A549 (cell line): ENCODE data around the gene DOP1B. TPM values are rescaled to one million over a fixed set of nuclear protein-coding genes. Genes with fewer than 3 reads are reported as not detected.

Experiments used
- ATAC-seq, 2 experiments: fragments of 200-7000 bp in 1 of 2; fragments of >200 bp in 1 of 2; cut with Nextera tagmentation in 1 of 2; cut with Tn5 transposase in 1 of 2; 3 replicates each; pipeline versions ENCODE4 v1.8.0 to v1.9.1; 2018 to 2020; ENCODE audit warnings: mild to moderate bottlenecking in 1 of 2, moderate library complexity in 1 of 2
- CTCF ChIA-PET: fragments of 300-600 bp; sonication (Branson Sonifier 250); formaldehyde crosslinking; extraction: SDS; loops from one replicate; lab custom pipeline; 2021; ENCODE audit warnings: antibody characterized with exemption, inconsistent platforms; lab: Yijun Ruan, JAX
- POLR2A ChIA-PET: fragments of 350-600 bp; formaldehyde crosslinking; extraction: SDS; loops from one replicate; lab custom pipeline; 2021; ENCODE audit warnings: antibody characterized with exemption, inconsistent platforms; lab: Yijun Ruan, JAX
- DNase-seq, 2 experiments: peaks; one replicate each; pipeline versions ENCODE4 v3.0.0 to v3.0.0-alpha.2; 2011 to 2016; ENCODE audit warnings: low read depth in 1 of 2, low spot score in 1 of 2
- FAIRE-seq: peaks from 2 replicates; lab custom pipeline; 2011; peaks lifted over from hg19 to GRCh38; lab: Jason Lieb, UNC
- H3K27ac ChIP-seq, 2 experiments: fragments of >200 bp; sonication (Bioruptor Twin); formaldehyde crosslinking; 3 replicates each; pipeline ENCODE4 v1.5.1; 2016 to 2017
- H3K4me1 ChIP-seq: fragments of >200 bp; sonication (Bioruptor Twin); formaldehyde crosslinking; 3 replicates; pipeline ENCODE4 v1.6.1; 2016
- H3K4me2 ChIP-seq: fragments of >200 bp; sonication (Bioruptor Twin); formaldehyde crosslinking; 3 replicates; pipeline ENCODE4 v1.6.1; 2016
- H3K4me3 ChIP-seq: fragments of >200 bp; sonication (Bioruptor Twin); formaldehyde crosslinking; 3 replicates; pipeline ENCODE4 v1.5.1; 2016
- H3K9me3 ChIP-seq: fragments of >200 bp; sonication (Bioruptor Twin); formaldehyde crosslinking; 3 replicates; pipeline ENCODE4 v1.6.1; 2016
- CHD2 ChIP-seq: fragments of 150-350 bp; IDR thresholded peaks from 2 replicates; pipeline ENCODE4 v1.6.1; 2014; ENCODE audit warnings: low read length; ENCODE audit not compliant: partially characterized antibody
- CHD4 ChIP-seq: fragments of 200-600 bp; sonication (generic); IDR thresholded peaks from 2 replicates; pipeline ENCODE4 v1.6.1; 2016; ENCODE audit warnings: antibody characterized with exemption, mild to moderate bottlenecking, borderline replicate concordance
- FOSB ChIP-seq: fragments of 250-450 bp; sonication (Bioruptor Pico); IDR thresholded peaks from 2 replicates; pipeline ENCODE4 v1.5.0; 2020; ENCODE audit warnings: mild to moderate bottlenecking, moderate library complexity
- HDAC2 ChIP-seq: fragments of 200-600 bp; sonication (generic); IDR thresholded peaks from 2 replicates; pipeline ENCODE4 v1.6.1; 2016
- HEYL ChIP-seq: fragments of 250-450 bp; sonication (Bioruptor Pico); IDR thresholded peaks from 2 replicates; pipeline ENCODE4 v1.8.0; 2021; ENCODE audit warnings: mild to moderate bottlenecking, moderate library complexity
- HOXB5 ChIP-seq: fragments of 250-450 bp; sonication (Bioruptor Pico); IDR thresholded peaks from 2 replicates; pipeline ENCODE4 v1.5.0; 2020; ENCODE audit warnings: mild to moderate bottlenecking, moderate library complexity
- JUN ChIP-seq, 2 experiments: fragments of >200 bp; sonication (Bioruptor Twin); formaldehyde crosslinking; IDR thresholded peaks; 2 replicates in 1 of 2; 3 replicates in 1 of 2; pipeline ENCODE4 v1.6.1; 2016 to 2017
- KDM1A ChIP-seq: fragments of 200-600 bp; sonication (generic); IDR thresholded peaks from 2 replicates; pipeline ENCODE4 v1.6.1; 2016; ENCODE audit warnings: low read depth, mild to moderate bottlenecking
- KDM5A ChIP-seq: fragments of 200-600 bp; sonication (generic); IDR thresholded peaks from 2 replicates; pipeline ENCODE4 v1.6.1; 2016; ENCODE audit warnings: antibody characterized with exemption, mild to moderate bottlenecking
- MAFK ChIP-seq: fragments of 450-650 bp; IDR thresholded peaks from 2 replicates; pipeline ENCODE4 v1.6.1; 2014; ENCODE audit not compliant: partially characterized antibody
- PHF8 ChIP-seq: fragments of 200-600 bp; sonication (generic); IDR thresholded peaks from 2 replicates; pipeline ENCODE4 v1.6.1; 2016; ENCODE audit warnings: low read depth, mild to moderate bottlenecking, antibody characterized with exemption, moderate library complexity, borderline replicate concordance
- POLR2A ChIP-seq: IDR thresholded peaks from 2 replicates; pipeline ENCODE4 v1.6.1; 2012; ENCODE audit warnings: mild to moderate bottlenecking, low read length
- POLR2AphosphoS2 ChIP-seq: conservative IDR thresholded peaks from 2 replicates; pipeline ENCODE4 v1.6.1; 2012; ENCODE audit warnings: low read length, improper control_type of control experiment, inconsistent platforms
- RAD21 ChIP-seq, 2 experiments: fragments of >200 bp in 1 of 2; sonication (Bioruptor Twin) in 1 of 2; formaldehyde crosslinking in 1 of 2; IDR thresholded peaks in 1 of 2; conservative IDR thresholded peaks in 1 of 2; 2 replicates in 1 of 2; 3 replicates in 1 of 2; pipeline ENCODE4 v1.6.1; 2012 to 2018; ENCODE audit warnings: inconsistent platforms in 1 of 2
- RCOR1 ChIP-seq: fragments of 150-350 bp; IDR thresholded peaks from 2 replicates; pipeline ENCODE4 v1.6.1; 2014; ENCODE audit warnings: antibody characterized with exemption, low read length, low read depth
- RFX5 ChIP-seq: fragments of 450-650 bp; IDR thresholded peaks from 2 replicates; pipeline ENCODE4 v1.7.1; 2014; ENCODE audit warnings: antibody characterized with exemption, mild to moderate bottlenecking, moderate library complexity
- SMC3 ChIP-seq: fragments of >200 bp; sonication (Bioruptor Twin); formaldehyde crosslinking; IDR thresholded peaks from 3 replicates; pipeline ENCODE4 v1.6.1; 2018; ENCODE audit warnings: inconsistent platforms
- TFCP2L1 ChIP-seq: fragments of 250-450 bp; sonication (Bioruptor Pico); IDR thresholded peaks from 2 replicates; pipeline ENCODE4 v1.5.0; 2021; ENCODE audit warnings: mild to moderate bottlenecking
- WGBS: methylation state at CpG from one replicate; pipeline ENCODE4 v1.1.6; 2017; ENCODE audit errors: missing lambda C conversion rate; 5-methylcytosine and 5-hydroxymethylcytosine counted together
- polyA plus RNA-seq, 4 experiments: library from polyadenylated mRNA; depleted of rRNA in 3 of 4; stranded (reverse); fragments of >200 nt; fragmentation: RNase III in 1 of 4; extraction: RNeasy Plus Mini Kit Qiagen cat#74134 plus additional on column Dnase treatment in 1 of 4; gene quantifications; 2 replicates in 3 of 4; 3 replicates in 1 of 4; pipeline ENCODE4 v1.2.3, GENCODE V29; 2011 to 2017
- TF ChIP-seq, protein P1 (sequence below): fragments of 250-450 bp; sonication (Bioruptor Pico); IDR thresholded peaks from 2 replicates; pipeline ENCODE4 v1.5.0; 2021; ENCODE audit warnings: mild to moderate bottlenecking, moderate library complexity, borderline replicate concordance
- TF ChIP-seq, protein P2 (sequence below): fragments of >200 bp; sonication (Bioruptor Twin); formaldehyde crosslinking; IDR thresholded peaks from 3 replicates; pipeline ENCODE4 v1.5.1; 2016
- TF ChIP-seq, protein P3 (sequence below): fragments of 450-650 bp; IDR thresholded peaks from 2 replicates; pipeline ENCODE4 v1.6.1; 2014; ENCODE audit warnings: antibody characterized with exemption
- TF ChIP-seq, protein P4 (sequence below): fragments of >200 bp; sonication (Bioruptor Twin); formaldehyde crosslinking; IDR thresholded peaks from 3 replicates; pipeline ENCODE4 v1.6.1; 2016
- TF ChIP-seq, protein P5 (sequence below): IDR thresholded peaks from 2 replicates; pipeline ENCODE4 v1.6.1; 2012

Gene DOP1B
- polyA plus RNA-seq, 2 of the 4 experiments (the other 2 are of a cell fraction), result 2.8 to 3.5 TPM

DNA sequence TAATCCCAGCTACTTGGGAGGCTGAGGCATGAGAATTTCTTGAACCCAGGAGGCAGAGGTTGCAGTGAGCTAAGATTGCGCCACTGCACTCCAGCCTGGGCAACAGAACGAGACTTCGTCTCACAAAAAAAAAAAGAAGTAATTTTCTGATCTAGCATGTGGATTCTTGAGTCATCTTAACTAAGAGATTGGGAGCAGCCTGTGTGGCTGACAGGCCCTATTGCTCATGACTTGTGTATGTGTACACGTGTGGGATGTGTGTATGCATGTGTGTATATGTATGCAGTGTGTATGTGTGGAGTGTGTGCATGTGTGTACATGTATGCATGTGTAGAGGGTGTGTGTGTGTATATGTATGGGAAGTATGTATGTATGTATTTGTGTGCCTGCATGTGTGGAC is 29.5 kb downstream of the DOP1B start:
- H3K4me2 ChIP-seq, result no peak overlapping the region
- ChIA-PET POLR2A (no interaction called here), CTCF (interaction anchor here (1.6 kb wide), 1 partner anchor 24 kb away, joined by 6 read pairs; no protein-coding TSS in a partner anchor)
- DNase-seq (no peak), FAIRE-seq (no peak), ATAC-seq (no peak)
- H3K4me1 ChIP-seq, result peaks cover 15% of the 10 kb centered on the region
- 89% methylated on average over 4 of the region's 4 CpGs for WGBS
- TF ChIP-seq HEYL (CRISPR knock-in tag) (no peak), MAFK (no peak), KDM5A (no peak), HOXB5 (no peak), RCOR1 (no peak), RAD21 (conservative IDR thresholded peaks at IDR 0.05 in 1 of 2, IDR thresholded peaks at IDR 0.05 in 1 of 2) (no peak), JUN (IDR thresholded peaks at IDR 0.05) (no peak), FOSB (CRISPR knock-in tag) (no peak)
- TF ChIP-seq, protein P1, sequence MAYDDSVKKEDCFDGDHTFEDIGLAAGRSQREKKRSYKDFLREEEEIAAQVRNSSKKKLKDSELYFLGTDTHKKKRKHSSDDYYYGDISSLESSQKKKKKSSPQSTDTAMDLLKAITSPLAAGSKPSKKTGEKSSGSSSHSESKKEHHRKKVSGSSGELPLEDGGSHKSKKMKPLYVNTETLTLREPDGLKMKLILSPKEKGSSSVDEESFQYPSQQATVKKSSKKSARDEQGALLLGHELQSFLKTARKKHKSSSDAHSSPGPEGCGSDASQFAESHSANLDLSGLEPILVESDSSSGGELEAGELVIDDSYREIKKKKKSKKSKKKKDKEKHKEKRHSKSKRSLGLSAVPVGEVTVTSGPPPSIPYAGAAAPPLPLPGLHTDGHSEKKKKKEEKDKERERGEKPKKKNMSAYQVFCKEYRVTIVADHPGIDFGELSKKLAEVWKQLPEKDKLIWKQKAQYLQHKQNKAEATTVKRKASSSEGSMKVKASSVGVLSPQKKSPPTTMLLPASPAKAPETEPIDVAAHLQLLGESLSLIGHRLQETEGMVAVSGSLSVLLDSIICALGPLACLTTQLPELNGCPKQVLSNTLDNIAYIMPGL (CRISPR knock-in tag), result no peak
- TF ChIP-seq, protein P2, sequence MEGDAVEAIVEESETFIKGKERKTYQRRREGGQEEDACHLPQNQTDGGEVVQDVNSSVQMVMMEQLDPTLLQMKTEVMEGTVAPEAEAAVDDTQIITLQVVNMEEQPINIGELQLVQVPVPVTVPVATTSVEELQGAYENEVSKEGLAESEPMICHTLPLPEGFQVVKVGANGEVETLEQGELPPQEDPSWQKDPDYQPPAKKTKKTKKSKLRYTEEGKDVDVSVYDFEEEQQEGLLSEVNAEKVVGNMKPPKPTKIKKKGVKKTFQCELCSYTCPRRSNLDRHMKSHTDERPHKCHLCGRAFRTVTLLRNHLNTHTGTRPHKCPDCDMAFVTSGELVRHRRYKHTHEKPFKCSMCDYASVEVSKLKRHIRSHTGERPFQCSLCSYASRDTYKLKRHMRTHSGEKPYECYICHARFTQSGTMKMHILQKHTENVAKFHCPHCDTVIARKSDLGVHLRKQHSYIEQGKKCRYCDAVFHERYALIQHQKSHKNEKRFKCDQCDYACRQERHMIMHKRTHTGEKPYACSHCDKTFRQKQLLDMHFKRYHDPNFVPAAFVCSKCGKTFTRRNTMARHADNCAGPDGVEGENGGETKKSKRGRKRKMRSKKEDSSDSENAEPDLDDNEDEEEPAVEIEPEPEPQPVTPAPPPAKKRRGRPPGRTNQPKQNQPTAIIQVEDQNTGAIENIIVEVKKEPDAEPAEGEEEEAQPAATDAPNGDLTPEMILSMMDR, result no peak
- H3K27ac ChIP-seq, result no peak overlapping the region
- no peak overlapping the region for H3K4me3 ChIP-seq
- H3K9me3 ChIP-seq, result no peaks in the 10 kb centered on the region

DNA sequence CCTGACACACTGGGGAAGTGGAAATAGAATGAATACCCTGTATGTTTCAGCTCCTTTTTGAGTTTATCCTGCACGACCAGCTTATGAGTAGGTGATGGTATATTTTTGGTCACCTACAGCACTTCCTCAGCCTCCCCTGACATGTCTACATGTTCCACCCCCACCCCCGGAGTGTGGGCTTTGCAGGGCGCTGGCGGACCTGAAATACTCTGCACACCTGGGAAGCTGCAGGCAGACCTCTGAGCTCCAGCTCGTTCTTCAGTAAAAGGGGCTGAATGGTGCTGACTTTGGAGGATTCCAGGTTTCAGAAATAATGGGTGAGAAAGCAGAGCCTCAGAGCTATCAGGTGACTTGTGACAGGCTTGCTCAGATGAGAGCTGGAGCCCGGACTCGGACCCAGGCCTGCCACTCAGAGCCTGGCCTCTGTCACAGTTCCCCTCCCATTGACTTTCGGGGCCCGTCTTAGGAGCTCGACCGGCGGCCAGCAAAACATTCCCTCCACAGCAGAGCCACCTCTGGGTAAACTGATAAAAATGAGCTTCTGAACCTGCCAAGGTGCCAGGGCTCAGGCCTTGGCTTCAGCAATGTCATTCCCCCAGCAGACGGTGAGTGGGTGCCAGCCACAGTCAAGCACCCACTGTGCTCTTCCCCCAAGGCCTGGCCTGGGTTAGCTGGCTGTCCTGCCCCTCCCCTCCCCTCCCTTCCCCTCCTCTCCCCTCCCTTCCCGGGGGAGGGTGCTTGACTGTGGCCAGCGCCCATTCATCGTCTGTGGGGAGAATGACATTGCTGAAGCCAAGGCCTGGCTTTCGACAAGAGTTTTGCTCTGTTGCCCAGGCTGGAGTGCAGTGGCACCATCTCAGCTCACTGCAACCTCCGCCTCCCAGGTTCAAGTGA is 30.1 kb downstream of the DOP1B start:
- no peak overlapping the region for H3K4me2 ChIP-seq
- TF ChIP-seq RFX5 (no peak), POLR2A (no peak)
- TF ChIP-seq, all 56 proteins: peak for 0
- FAIRE-seq (no peak), ATAC-seq (no peak), DNase-seq (no peak)
- ChIA-PET POLR2A (no interaction called here), CTCF (interaction anchor here (0.5 to 1.6 kb wide), 3 partner anchors 23 to 729 kb away, joined by 3 to 6 read pairs (median 3); no protein-coding TSS in a partner anchor)
- no peaks in the 10 kb centered on the region for H3K9me3 ChIP-seq
- 80% methylated on average over 7 of the region's 18 CpGs for WGBS
- H3K27ac ChIP-seq, result no peak overlapping the region
- peaks cover 15% of the 10 kb centered on the region for H3K4me1 ChIP-seq
- H3K4me3 ChIP-seq, result no peak overlapping the region

DNA sequence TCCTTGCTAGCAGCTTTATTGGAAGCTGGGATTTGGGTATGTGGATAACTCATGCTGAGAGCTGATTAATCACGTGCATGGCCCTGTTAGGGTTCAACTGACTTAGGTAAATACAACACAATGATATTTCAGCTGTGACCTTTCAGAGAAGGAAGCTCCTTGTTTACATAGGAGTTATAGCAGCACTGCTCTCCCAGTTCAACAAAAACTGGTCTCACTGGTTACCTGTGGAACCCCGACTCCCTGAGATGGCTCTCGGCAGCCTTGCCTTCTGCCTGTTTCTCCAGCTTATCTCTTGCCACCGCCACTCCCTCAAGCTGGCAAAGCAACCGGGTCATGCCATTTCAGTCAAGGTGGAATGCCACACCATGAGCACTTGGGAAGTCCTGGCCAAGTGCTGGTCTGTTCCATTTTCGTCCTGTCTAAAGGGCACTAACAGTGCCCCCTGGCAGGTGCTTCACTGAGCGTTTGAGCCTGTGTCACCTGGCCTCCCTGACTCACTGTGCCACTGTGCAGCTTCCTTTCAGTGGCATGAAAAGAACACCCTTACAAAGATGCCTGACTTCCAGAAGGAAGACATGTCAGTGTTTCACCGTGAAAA is 31.6 kb downstream of the DOP1B start:
- WGBS, result 14% methylated on average over 7 of the region's 8 CpGs
- TF ChIP-seq, protein P3, sequence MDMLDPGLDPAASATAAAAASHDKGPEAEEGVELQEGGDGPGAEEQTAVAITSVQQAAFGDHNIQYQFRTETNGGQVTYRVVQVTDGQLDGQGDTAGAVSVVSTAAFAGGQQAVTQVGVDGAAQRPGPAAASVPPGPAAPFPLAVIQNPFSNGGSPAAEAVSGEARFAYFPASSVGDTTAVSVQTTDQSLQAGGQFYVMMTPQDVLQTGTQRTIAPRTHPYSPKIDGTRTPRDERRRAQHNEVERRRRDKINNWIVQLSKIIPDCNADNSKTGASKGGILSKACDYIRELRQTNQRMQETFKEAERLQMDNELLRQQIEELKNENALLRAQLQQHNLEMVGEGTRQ, result no peak
- TF ChIP-seq TFCP2L1 (CRISPR knock-in tag) (no peak), HOXB5 (no peak), KDM1A (no peak), POLR2A (no peak), RCOR1 (no peak), CHD4 (no peak), RAD21 (conservative IDR thresholded peaks at IDR 0.05 in 1 of 2, IDR thresholded peaks at IDR 0.05 in 1 of 2) (no peak), HDAC2 (no peak), SMC3 (no peak), PHF8 (no peak), POLR2AphosphoS2 (no peak), HEYL (CRISPR knock-in tag) (no peak), CHD2 (no peak)
- TF ChIP-seq, protein P4, sequence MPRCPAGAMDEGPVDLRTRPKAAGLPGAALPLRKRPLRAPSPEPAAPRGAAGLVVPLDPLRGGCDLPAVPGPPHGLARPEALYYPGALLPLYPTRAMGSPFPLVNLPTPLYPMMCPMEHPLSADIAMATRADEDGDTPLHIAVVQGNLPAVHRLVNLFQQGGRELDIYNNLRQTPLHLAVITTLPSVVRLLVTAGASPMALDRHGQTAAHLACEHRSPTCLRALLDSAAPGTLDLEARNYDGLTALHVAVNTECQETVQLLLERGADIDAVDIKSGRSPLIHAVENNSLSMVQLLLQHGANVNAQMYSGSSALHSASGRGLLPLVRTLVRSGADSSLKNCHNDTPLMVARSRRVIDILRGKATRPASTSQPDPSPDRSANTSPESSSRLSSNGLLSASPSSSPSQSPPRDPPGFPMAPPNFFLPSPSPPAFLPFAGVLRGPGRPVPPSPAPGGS, result no peak
- TF ChIP-seq, protein P5, sequence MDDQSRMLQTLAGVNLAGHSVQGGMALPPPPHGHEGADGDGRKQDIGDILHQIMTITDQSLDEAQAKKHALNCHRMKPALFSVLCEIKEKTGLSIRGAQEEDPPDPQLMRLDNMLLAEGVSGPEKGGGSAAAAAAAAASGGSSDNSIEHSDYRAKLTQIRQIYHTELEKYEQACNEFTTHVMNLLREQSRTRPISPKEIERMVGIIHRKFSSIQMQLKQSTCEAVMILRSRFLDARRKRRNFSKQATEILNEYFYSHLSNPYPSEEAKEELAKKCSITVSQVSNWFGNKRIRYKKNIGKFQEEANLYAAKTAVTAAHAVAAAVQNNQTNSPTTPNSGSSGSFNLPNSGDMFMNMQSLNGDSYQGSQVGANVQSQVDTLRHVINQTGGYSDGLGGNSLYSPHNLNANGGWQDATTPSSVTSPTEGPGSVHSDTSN, result no peak

More for the DNA sequence above, 31.6 kb downstream of the DOP1B start:
- ChIA-PET CTCF (interaction anchor here (0.6 to 1.4 kb wide), 4 partner anchors 9 to 99 kb away, joined by 3 to 4 read pairs (median 3); no protein-coding TSS in a partner anchor), POLR2A (no interaction called here)
- Histone ChIP-seq H3K4me2 (peak overlapping the region; percentile 51), H3K4me1 (peaks cover 17% of the 10 kb centered on the region), H3K27ac (peak overlapping the region in 1 of 2 experiments; percentile 54; a peak in 2 of 6 replicates), H3K4me3 (no peak overlapping the region), H3K9me3 (no peaks in the 10 kb centered on the region)
- DNase-seq, result peak in 1 of 2 experiments; percentile 22
- ATAC-seq, result peak; percentile 68 to 71; a peak in 5 of 6 replicates
- no peak for FAIRE-seq
